Common myeloid progenitor, CD34-positive (primary cell): ENCODE data around the gene AGBL2.

Experiments
- CTCF ChIA-PET: fragments of 350-600 bp; sonication (Branson Sonifier 250); formaldehyde crosslinking; loops from one replicate; lab custom pipeline; 2021; ENCODE audit warnings: antibody characterized with exemption; lab: Charles Lee
- POLR2A ChIA-PET: fragments of 350-600 bp; sonication (Branson Sonifier 250); formaldehyde crosslinking; loops from one replicate; lab custom pipeline; 2021; ENCODE audit warnings: antibody characterized with exemption; lab: Charles Lee
- DNase-seq, 3 donors: peaks; one replicate each; pipeline versions ENCODE4 v3.0.0 to v3.0.0-alpha.2; 2013
- H3K27ac ChIP-seq, 2 experiments: 1 replicate in 1 of 2; 2 replicates in 1 of 2; pipeline ENCODE4 v1.7.0; 2013; ENCODE audit warnings: inconsistent platforms in 2 of 2, low read length in 2 of 2, mild to moderate bottlenecking in 2 of 2, low read depth in 1 of 2, moderate library complexity in 1 of 2; ENCODE audit not compliant: severe bottlenecking in 2 of 2, insufficient read depth in 1 of 2, poor library complexity in 1 of 2
- H3K27me3 ChIP-seq, 5 experiments: replicated peaks in 2 of 5; 1 replicate in 3 of 5; 2 replicates in 2 of 5; pipeline versions ENCODE4 v1.6.1 to v1.7.0; 2013; ENCODE audit warnings: low read length in 4 of 5, mild to moderate bottlenecking in 2 of 5, moderate library complexity in 2 of 5, inconsistent platforms in 1 of 5; ENCODE audit not compliant: insufficient read depth in 5 of 5, control insufficient read depth in 4 of 5
- H3K36me3 ChIP-seq, 4 experiments: 1 replicate in 2 of 4; 2 replicates in 2 of 4; pipeline versions ENCODE4 v1.6.1 to v1.7.0; 2013; ENCODE audit warnings: low read length in 3 of 4, control low read depth in 1 of 4, mild to moderate bottlenecking in 1 of 4; ENCODE audit not compliant: control insufficient read depth in 4 of 4, insufficient read depth in 4 of 4
- H3K4me1 ChIP-seq, 4 experiments: 1 replicate in 3 of 4; 2 replicates in 1 of 4; pipeline versions ENCODE4 v1.6.1 to v1.7.1; 2013; ENCODE audit warnings: low read length in 3 of 4, mild to moderate bottlenecking in 3 of 4, control low read depth in 1 of 4, inconsistent platforms in 1 of 4, moderate library complexity in 1 of 4; ENCODE audit not compliant: control insufficient read depth in 4 of 4, insufficient read depth in 4 of 4; ENCODE audit errors: control extremely low read depth in 1 of 4
- H3K4me3 ChIP-seq, 7 experiments: 1 replicate in 4 of 7; 2 replicates in 3 of 7; pipeline versions ENCODE4 v1.5.1 to v1.7.0; 2013; ENCODE audit warnings: mild to moderate bottlenecking in 7 of 7, low read length in 6 of 7, moderate library complexity in 6 of 7, inconsistent platforms in 2 of 7, low read depth in 2 of 7, control low read depth in 1 of 7; ENCODE audit not compliant: insufficient read depth in 4 of 7, control insufficient read depth in 1 of 7; ENCODE audit errors: extremely low read depth in 1 of 7
- H3K9me3 ChIP-seq, 5 experiments: 1 replicate in 4 of 5; 2 replicates in 1 of 5; pipeline versions ENCODE4 v1.6.1 to v1.7.1; 2013; ENCODE audit warnings: low read length in 4 of 5, mild to moderate bottlenecking in 2 of 5, inconsistent platforms in 1 of 5, low read depth in 1 of 5, moderate library complexity in 1 of 5; ENCODE audit not compliant: control insufficient read depth in 4 of 5, insufficient read depth in 2 of 5; ENCODE audit errors: control extremely low read depth in 1 of 5
- WGBS: methylation state at CpG from one replicate; pipeline ENCODE4 v1.1.5; 2013; ENCODE audit not compliant: insufficient coverage; 5-methylcytosine and 5-hydroxymethylcytosine counted together

The AGBL2 gene

DNA sequence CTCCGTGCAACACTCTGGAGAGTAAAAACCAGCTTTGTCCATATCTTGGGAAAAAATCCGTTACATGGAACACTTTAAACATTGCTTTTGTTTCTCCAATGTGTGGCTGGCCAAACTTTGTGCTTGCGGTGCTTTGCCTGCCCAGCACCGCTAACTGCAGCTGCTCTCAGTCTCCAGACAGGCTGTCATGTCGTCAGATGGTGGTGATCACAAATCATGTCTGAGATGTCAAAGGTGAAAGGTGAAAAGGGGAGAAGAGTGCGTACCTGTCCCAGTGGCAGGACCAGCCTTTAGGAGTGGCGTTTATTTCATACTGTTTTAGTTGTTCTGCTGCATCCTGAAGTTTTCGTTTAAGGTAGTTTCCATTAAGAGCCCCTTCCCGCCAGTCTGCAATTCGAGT is 17.1 kb upstream of the AGBL2 start:
- POLR2A ChIA-PET: no interaction called here
- CTCF ChIA-PET: no interaction called here
- H3K36me3 ChIP-seq: peaks cover 34 to 89% (median 60%) of the 10 kb centered on the region in 4 experiments
- H3K4me3 ChIP-seq: no peak overlapping the region
- no peak for DNase-seq
- no peaks in the 10 kb centered on the region for H3K9me3 ChIP-seq
- H3K27ac ChIP-seq: no peak overlapping the region
- 98% methylated on average over 8 of the region's 10 CpGs for WGBS
- no peaks in the 10 kb centered on the region for H3K4me1 ChIP-seq
- H3K27me3 ChIP-seq: no peaks in the 10 kb centered on the region

DNA sequence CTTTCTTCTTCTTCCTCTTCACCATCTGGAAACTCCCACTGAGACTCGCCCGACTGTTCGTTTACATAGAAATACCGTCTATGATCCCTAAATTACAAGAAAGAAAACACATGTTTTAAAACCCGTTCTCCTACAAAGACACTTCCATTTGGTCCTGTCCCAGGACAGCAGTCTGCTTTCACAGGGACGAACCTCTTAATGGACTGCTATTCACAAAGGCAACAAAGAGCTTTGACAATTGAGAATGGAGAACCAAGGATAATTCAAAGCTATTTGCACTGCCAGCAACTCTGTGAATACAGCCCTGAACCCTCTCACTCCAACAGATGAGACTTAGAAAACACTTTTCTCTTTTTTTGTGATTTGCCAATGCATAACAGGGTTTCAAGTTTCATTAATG is 16.3 kb upstream of the AGBL2 start:
- Histone ChIP-seq H3K27me3 (no peaks in the 10 kb centered on the region), H3K36me3 (peaks cover 35 to 94% (median 60%) of the 10 kb centered on the region in 4 experiments), H3K4me3 (no peak overlapping the region), H3K4me1 (no peaks in the 10 kb centered on the region), H3K27ac (no peak overlapping the region), H3K9me3 (no peaks in the 10 kb centered on the region)
- ChIA-PET CTCF (interaction anchor here (1.1 kb wide), 1 partner anchor 9 kb away, joined by 3 read pairs; no protein-coding TSS in a partner anchor), POLR2A (no interaction called here)
- WGBS: 94% methylated on average over 6 of the region's 6 CpGs
- DNase-seq: no peak

DNA sequence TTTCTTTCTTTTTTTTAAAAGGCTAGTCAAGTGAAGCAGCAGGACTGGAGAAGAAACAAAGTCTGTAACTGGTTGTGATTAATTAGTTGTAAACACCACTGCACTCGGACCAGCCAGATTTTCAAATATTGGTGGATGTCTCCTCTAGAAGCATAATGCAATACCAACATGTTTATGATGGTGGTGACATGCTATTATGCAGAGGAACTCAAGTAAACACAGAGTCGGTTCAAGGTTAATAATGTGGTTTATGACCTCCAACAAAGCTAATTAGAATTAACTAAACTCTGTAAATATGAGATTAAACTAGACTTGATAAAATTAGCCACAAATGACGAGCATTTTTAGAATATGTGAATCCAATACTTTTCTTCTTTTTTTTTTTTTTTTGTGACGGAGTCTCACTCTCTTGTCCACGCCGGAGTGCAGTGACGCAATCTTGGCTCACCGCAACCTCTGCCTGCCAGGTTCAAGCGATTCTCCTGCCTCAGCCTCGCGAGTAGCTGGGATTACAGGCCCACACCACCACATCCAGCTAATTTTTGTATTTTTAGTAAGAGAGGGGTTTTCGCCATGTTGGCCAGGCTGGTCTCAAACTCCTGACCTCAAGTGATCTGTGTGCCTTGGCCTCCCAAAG is 11.8 kb upstream of the AGBL2 start:
- Histone ChIP-seq H3K9me3 (no peaks in the 10 kb centered on the region), H3K4me1 (no peaks in the 10 kb centered on the region), H3K36me3 (peaks cover 42 to 97% (median 67%) of the 10 kb centered on the region in 4 experiments), H3K27ac (no peak overlapping the region), H3K4me3 (no peak overlapping the region), H3K27me3 (no peaks in the 10 kb centered on the region)
- ChIA-PET POLR2A (no interaction called here), CTCF (interaction anchor here (1.1 kb wide), 1 partner anchor 11 kb away, joined by 3 read pairs; no protein-coding TSS in a partner anchor)
- DNase-seq: no peak
- 100% methylated on average over 2 of the region's 12 CpGs for WGBS

DNA sequence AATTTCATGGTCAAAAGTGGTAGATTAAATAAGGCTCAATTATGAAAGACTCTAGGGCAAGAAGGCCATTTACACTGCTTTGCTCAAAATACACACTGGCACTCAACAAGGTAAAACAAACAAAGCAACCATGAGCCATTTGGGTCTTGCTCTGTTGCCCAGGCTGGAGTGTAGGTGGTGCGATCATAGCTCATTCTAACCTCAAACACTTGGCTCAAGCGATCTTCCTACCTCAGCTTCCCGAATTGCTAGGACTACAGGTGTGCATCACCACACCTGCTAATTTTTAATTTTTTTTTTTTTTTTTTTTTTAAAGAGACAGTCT is 10.9 kb upstream of the AGBL2 start:
- H3K36me3 ChIP-seq: peaks cover 35 to 93% (median 63%) of the 10 kb centered on the region in 4 experiments
- ChIA-PET POLR2A (no interaction called here), CTCF (interaction anchor here (1.1 to 1.9 kb wide), 3 partner anchors 10 to 83 kb away, joined by 3 to 5 read pairs (median 4); no protein-coding TSS in a partner anchor)
- H3K27ac ChIP-seq: no peak overlapping the region
- no peaks in the 10 kb centered on the region for H3K9me3 ChIP-seq
- H3K4me3 ChIP-seq: no peak overlapping the region
- WGBS: 100% methylated on average over 1 of the region's 3 CpGs
- DNase-seq: no peak
- no peaks in the 10 kb centered on the region for H3K4me1 ChIP-seq
- H3K27me3 ChIP-seq: no peaks in the 10 kb centered on the region

DNA sequence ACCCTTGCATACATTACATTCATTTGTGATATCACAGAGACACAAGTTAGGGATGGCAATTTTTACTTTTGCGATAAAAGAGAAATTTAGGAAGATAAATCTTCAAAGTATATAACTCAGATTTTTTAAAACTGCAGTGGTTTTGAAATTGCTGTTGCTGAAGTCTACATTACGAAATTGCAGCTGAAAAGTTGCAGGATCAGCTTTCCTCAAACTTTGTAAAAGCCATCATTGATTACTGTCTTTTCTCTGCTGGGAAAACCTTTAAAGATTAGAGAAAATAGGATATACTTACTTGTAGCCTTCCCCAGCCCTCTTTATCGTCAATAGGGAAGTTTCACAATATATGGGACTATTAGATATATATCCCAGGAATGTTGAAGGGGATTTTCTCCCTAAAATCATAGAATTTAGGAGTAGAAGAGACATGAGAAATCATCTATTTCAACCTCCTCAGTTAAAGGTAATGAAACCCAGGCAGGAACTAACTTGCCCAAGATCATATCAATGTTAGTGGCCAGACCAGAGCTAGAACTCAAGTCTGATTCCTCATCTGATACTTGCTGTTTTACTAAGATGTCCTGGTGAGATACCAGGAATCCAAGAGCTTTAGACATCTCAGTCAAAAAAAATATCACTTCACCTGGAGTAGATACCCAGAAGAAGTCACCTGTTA is 10.4 kb upstream of the AGBL2 start:
- POLR2A ChIA-PET: no interaction called here
- H3K36me3 ChIP-seq: peaks cover 32 to 92% (median 62%) of the 10 kb centered on the region in 4 experiments
- H3K4me3 ChIP-seq: no peak overlapping the region

DNA sequence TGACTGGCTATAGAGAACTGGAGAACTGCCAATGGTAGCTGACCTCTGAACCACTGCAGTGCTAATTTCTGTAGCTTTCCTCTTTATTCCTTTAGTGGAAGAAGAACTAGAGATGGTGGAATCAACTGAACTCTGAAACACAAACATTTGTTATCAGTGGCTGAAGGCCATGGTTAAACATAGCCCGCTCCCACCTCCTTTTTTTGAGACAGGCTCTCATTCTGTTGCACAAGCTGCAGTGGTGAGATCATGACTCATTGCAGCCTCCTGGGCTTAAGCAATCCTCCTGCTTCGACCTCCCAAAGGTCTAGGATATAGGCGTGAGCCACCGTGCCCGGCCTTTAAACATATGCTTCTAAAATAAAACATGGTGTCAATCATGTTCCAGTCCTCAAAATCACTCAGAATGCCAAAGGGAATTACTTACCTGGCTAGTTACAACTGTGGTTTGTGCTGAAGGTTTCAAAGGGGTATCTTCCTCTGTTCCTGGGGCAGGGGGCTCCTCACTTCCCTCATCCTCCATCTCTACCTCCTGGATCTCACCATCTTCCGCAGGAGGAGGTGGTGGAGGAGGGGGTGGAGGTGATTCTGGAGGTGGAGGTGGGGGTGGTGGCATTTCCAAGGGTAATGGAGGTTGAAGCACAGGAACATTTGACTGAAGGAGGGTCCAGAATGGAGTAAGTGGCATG is 9.0 kb upstream of the AGBL2 start:
- 100% methylated on average over 2 of the region's 6 CpGs for WGBS
- ChIA-PET CTCF (no interaction called here), POLR2A (interaction anchor here (0.8 kb wide), 1 partner anchor 298 kb away, joined by 3 read pairs; the partner anchor contains the start of gene PSMC3)
- Histone ChIP-seq H3K4me3 (no peak overlapping the region), H3K4me1 (no peaks in the 10 kb centered on the region), H3K36me3 (peaks cover 28 to 88% (median 58%) of the 10 kb centered on the region in 4 experiments), H3K27ac (no peak overlapping the region), H3K9me3 (no peaks in the 10 kb centered on the region), H3K27me3 (no peaks in the 10 kb centered on the region)
- no peak for DNase-seq

More for the DNA sequence above, 10.4 kb upstream of the AGBL2 start:
- no peak overlapping the region for H3K27ac ChIP-seq
- no peak for DNase-seq
- H3K4me1 ChIP-seq: no peaks in the 10 kb centered on the region
- H3K27me3 ChIP-seq: no peaks in the 10 kb centered on the region
- CTCF ChIA-PET: interaction anchor here (1.1 to 1.9 kb wide), 3 partner anchors 10 to 82 kb away, joined by 3 to 5 read pairs (median 4); no protein-coding TSS in a partner anchor
- WGBS: no CpG with 5 or more reads among the region's 3 CpGs
- no peaks in the 10 kb centered on the region for H3K9me3 ChIP-seq
